H1 (cell line): ENCODE data around the gene DGKK. TPM values are rescaled to one million over a fixed set of nuclear protein-coding genes. Genes with fewer than 3 reads are reported as not detected.

ENCODE experiments used
- ASH2L ChIP-seq: fragments of 200-600, 300-600 bp; sonication (generic); IDR thresholded peaks from one replicate; pipeline ENCODE4 v1.7.1; 2017; ENCODE audit warnings: low read length
- CHD7 ChIP-seq: fragments of 300-600 bp; sonication (generic); IDR thresholded peaks from 2 replicates; pipeline ENCODE4 v1.7.1; 2012; ENCODE audit warnings: low read length, moderate library complexity, mild to moderate bottlenecking, inconsistent platforms; ENCODE audit not compliant: insufficient replicate concordance
- CTBP2 ChIP-seq: IDR thresholded peaks from 2 replicates; pipeline ENCODE4 v1.7.0; 2011; ENCODE audit warnings: borderline replicate concordance, mild to moderate bottlenecking, moderate library complexity, mixed read lengths, low read length; ENCODE audit not compliant: insufficient read depth, insufficient read length
- EGR1 ChIP-seq: IDR thresholded peaks from 2 replicates; pipeline ENCODE4 v1.6.1; 2011; ENCODE audit warnings: low read depth, low read length, borderline replicate concordance
- HDAC2 ChIP-seq, 2 experiments: fragments of 300-600 bp in 1 of 2; sonication (generic) in 1 of 2; IDR thresholded peaks; 2 replicates each; pipeline ENCODE4 v1.6.1; 2011 to 2012; ENCODE audit warnings: low read depth in 2 of 2, low read length in 2 of 2, mild to moderate bottlenecking in 2 of 2, moderate library complexity in 2 of 2, borderline replicate concordance in 1 of 2, inconsistent platforms in 1 of 2
- KDM5A ChIP-seq: fragments of 200-600 bp; IDR thresholded peaks from 2 replicates; pipeline ENCODE4 v1.7.1; 2012; ENCODE audit warnings: mild to moderate bottlenecking, low read length, inconsistent platforms, mixed read lengths
- PHF8 ChIP-seq: fragments of 200-600 bp; sonication (generic); conservative IDR thresholded peaks from 2 replicates; pipeline ENCODE4 v1.7.1; 2012; ENCODE audit warnings: low read depth, mild to moderate bottlenecking, inconsistent platforms, low read length, moderate library complexity
- SAP30 ChIP-seq: fragments of 300-600 bp; sonication (generic); IDR thresholded peaks from 2 replicates; pipeline ENCODE4 v1.7.1; 2012; ENCODE audit warnings: low read length, moderate library complexity, mild to moderate bottlenecking, inconsistent platforms; ENCODE audit not compliant: insufficient read depth, insufficient replicate concordance
- TAF1 ChIP-seq: IDR thresholded peaks from 2 replicates; pipeline ENCODE4 v1.6.1; 2011; ENCODE audit warnings: mild to moderate bottlenecking, low read depth, low read length
- polyA plus RNA-seq, 7 experiments: library from polyadenylated mRNA; depleted of rRNA in 3 of 7; stranded (reverse) in 5 of 7; unstranded in 2 of 7; fragments of >200 nt in 5 of 7; fragments of 200-250 nt in 2 of 7; gene quantifications; 1 replicate in 5 of 7; 2 replicates in 1 of 7; 4 replicates in 1 of 7; pipeline versions ENCODE4 v1.2.1 to v1.2.3, GENCODE V29; 2011 to 2013; ENCODE audit warnings: missing spikeins in 2 of 7, mixed read lengths in 2 of 7
- total RNA-seq: library from RNA; stranded (reverse); fragmentation: NEBNext Ultra II Directional; extraction: Animal tissue kit (Norgen Biotek cat#: 25700); gene quantifications from 2 replicates; pipeline ENCODE4 v1.2.1, GENCODE V29; 2021

Gene DGKK
- total and polyA plus RNA-seq, 2 of the 8 experiments (the other 6 are each of a cell fraction or from before 2014, with no cell fraction given) = 4.9 to 19.2 TPM

- TF ChIP-seq CHD7 (no peak), TAF1 (peak; percentile 63; the same call in 1 of the 2 replicates), ASH2L (peak; percentile 23), PHF8 (no peak), EGR1 (no peak), CTBP2 (no peak), KDM5A (no peak), HDAC2 (IDR thresholded peaks at IDR 0.05; ENCODE audit: borderline replicate concordance in 1 of 2, low read depth in 2 of 2, low read length in 2 of 2) (no peak), SAP30 (no peak)
Measured at GRCh38 chrX:50470103-50471031, at the start of gene DGKK (continued).
